ENCODE data around the gene CMKLR1.

DNA sequence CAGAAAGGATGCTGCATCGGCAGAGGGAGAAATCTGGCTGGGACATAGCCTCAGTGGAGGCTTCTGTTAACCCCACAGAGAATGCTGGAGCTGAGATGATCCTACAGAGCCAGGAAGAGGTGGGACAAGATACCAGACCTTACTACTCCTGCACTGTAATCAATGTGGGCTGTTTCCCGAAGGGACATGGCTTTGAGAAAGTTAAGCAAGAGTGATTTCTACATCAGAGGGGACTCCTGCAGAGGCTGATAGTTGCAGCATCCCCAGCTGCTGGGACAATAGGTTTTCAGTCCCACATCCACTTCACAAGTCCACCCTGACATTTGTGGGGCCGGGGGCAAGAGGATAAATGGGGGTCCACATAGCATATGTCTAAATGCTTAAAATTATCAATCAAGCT is 22.5 kb upstream of the CMKLR1 start:
- TF ChIP-seq POLR2AphosphoS5 (IDR thresholded peaks at IDR 0.05; ENCODE audit: borderline replicate concordance, low read depth, low read length) (no peak), EZH2 (IDR thresholded peaks at IDR 0.05) (no peak)

Data from SK-N-MC (cell line).